H4 (cell line): ENCODE data around the gene SETD1B. TPM values are rescaled to one million over a fixed set of nuclear protein-coding genes. Genes with fewer than 3 reads are reported as not detected.
"Not testable (repeated sequence)": the region's sequence is repeated elsewhere in the genome, so short reads cannot be mapped to it uniquely, and the experiment has no call there.

ENCODE experiments used
- DNase-seq: peaks from one replicate; pipeline ENCODE4 v3.0.0-alpha.2; 2015; ENCODE audit warnings: low spot score
- total RNA-seq: library from RNA; depleted of rRNA; stranded (reverse); fragments of >200 nt; shearing (Covaris generic); gene quantifications from 2 replicates; pipeline ENCODE4 v1.2.3, GENCODE V29; 2014

Gene SETD1B
- total RNA-seq, 1 experiment from 2014 or later, result 2.1 TPM

GRCh38 chr12:121825041-121825523 is 21.3 kb downstream of the SETD1B start:
- no peak for DNase-seq

GRCh38 chr12:121826318-121827150 is 22.7 kb downstream of the SETD1B start:
- DNase-seq, result no peak

DNA sequence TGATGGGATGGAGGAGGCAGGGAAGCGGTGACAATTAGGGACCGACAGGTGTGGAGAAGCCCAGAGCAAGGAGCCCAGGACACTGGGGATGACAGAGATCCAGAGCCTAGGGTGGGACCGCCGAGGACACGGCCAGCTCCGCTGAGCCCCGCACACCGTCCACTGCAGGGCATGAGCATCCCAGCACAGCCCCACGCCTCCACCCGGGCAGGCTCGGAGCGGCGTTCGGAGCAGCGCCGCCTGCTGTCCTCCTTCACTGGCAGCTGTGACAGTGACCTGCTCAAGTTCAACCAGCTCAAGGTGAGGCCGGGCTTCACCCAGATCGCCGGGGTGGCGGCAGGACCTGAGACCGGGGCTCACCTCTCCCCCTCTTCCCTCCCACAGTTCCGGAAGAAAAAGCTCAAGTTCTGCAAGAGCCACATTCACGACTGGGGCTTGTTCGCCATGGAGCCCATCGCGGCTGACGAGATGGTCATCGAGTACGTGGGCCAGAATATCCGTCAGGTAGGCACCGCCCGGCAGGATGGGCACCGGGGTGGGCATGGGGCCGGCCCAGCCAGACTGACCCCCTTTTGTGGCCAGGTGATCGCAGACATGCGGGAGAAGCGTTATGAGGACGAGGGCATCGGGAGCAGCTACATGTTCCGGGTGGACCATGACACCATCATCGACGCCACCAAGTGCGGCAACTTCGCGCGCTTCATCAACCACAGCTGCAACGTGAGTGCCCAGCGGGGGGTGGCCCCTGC is 23.7 kb downstream of the SETD1B start:
- no peak for DNase-seq

DNA sequence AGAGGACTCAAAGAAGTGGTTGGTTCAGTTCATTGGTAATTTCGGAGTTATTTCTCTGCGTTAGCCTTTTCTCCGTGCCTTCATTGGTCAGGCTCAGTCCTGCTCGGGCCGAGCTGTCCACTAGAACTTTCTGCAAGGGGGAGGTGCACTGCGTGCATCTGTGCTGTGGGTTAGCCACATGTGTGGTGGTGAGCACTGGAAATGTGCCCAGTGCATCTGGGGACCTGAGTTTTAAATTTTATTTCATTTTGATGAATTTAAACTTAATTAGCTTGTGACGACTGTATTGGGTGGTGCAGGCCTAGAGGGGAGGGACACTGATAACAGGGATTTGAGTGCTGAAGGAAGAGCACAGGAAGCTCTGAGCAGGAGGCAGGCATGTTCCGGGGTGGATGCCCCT is 24.5 kb downstream of the SETD1B start:
- DNase-seq, result no peak

DNA sequence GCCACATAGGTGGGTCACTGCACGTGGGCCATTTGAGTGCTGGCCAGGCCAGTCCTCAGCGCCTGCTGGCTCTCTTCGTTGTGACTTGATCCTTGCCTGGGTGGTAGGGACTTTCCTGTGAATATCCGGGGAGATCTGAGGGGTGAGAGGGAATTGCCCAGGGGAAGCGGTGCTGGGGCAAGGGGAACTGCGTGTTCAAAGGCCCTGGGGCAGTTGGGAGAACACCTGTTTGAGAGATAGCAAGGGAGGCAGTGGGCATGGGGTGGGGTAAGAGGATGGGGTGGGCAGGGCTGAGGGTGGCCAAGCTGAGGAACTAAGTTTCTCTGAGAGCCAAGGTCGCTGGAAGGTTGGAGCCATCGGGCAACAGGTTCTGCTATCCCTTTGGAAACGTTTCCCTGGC is 25.0 kb downstream of the SETD1B start:
- DNase-seq, result no peak

GRCh38 chr12:121829250-121829918 is 25.6 kb downstream of the SETD1B start:
- no peak for DNase-seq

DNA sequence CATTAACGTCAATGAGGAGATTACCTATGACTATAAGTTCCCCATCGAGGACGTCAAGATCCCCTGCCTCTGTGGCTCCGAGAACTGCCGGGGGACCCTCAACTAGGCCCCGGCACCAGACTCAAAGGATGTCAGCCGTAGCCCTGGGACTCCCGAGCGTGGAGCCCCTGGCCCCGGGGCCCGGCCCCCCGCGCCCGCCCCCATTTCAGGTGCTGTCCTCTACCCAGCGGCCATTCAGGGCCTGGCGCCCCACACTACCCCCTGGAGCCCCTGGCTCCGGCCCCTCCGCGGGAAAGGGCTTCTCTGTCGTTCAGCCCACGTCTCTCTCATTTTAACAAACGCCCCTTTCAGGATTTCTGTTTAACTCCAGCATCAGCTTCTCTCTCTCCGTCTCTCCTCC is 26.3 kb downstream of the SETD1B start:
- no peak for DNase-seq

- no peak for DNase-seq
These were observed 26.9 kb downstream of the SETD1B start for GRCh38 chr12:121830588-121831265.

DNA sequence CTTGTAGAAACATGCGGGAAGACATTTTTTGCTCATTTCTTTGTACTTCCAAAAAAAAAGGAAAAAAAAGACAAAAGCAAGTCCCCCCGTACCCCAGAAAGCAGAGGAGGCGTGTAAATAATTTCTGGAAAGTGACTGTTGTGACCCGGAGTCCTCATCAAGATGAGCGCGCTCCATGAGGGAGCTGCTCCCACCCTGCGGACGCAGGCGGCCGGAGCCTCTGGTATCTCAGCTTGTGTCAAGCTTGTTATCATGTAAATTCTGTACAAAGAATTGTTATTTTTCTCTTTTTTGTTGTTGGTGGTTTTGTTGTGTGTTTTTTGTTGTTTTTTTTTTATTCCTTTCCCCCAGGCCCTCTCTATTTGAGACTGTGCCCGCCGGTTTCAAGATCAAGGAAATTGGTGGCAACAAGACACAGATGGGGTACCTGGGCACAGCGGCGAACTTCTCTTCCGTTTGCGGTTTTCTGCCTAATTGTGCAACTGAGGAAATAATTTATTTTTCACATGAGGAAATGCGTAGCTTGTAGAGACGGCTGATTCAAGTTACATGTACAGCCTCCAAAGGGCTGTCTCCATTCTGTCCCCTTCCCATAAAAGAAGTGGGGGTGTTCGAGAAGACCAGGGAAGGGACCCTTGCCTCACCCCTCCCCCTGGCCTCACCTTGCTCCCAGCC is 27.9 kb downstream of the SETD1B start:
- DNase-seq, result no peak

- no peak for DNase-seq
These were observed 33.9 kb downstream of the SETD1B start for GRCh38 chr12:121837680-121838079.

GRCh38 chr12:121838126-121838525 is 34.3 kb downstream of the SETD1B start:
- DNase-seq, result no peak

- peak; percentile 94 for DNase-seq
These were observed 35.5 kb downstream of the SETD1B start for GRCh38 chr12:121839106-121839992.

- no peak for DNase-seq
These were observed 36.4 kb downstream of the SETD1B start for GRCh38 chr12:121839993-121840761.

- DNase-seq, result no peak
These were observed 39.6 kb downstream of the SETD1B start for GRCh38 chr12:121843236-121843982.

DNA sequence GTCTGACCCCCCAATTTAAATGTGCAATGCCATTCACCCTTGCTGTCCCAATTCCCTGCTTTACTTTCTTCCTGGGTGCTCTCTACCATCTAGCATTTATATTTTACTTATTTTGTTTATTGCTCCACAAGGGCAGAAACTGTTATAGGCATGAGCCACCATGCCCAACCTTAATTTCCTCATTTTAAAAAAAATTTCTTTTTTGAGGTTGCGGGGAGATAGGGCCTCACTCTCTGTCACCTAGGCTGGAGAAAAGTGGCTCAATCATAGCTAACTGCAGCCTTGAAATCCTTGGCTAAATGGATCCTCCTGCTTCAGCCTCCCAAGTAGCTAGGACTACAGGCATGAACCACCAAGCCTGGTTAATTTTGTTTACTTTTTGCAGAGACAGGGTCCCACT is 41.9 kb downstream of the SETD1B start:
- DNase-seq, result no peak

DNA sequence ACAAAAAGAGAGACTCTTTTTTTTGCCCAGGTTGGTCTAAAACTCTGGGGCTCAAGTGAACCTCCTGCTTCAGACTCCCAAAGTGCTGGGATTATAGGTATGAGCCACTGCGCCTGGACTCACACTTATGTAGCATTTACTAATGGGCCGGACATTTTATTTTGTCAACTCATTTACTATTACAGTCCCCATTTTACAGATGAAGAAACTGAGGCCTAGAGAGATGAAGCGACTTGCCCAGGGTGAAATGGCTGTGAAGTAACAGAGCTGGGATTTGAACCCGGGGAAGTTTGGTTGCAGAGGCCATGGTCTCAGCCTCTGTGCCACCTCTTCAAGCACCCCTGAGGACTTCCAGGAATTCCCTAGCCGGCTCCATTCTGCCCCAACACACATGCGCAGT is 45.4 kb downstream of the SETD1B start:
- no peak for DNase-seq

DNA sequence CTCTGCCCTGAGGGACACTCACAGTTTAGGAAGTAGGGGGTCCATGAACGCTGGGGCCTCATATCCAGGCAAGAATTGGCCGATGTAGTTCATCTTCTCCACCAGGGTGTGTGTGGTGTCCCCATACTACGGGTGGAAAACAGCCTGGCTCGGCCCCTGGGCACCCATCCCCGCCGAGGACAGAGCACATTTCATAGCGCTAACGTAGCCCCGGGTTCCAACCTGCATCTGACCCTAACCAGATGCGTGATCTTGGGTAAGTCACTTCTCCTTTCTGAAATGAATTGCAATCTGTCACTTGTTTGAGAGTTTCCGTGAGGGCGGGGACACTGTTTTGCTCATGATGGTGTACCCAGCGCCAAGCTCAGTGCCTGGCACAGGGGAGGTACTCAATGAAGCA is 45.9 kb downstream of the SETD1B start:
- no peak for DNase-seq

DNA sequence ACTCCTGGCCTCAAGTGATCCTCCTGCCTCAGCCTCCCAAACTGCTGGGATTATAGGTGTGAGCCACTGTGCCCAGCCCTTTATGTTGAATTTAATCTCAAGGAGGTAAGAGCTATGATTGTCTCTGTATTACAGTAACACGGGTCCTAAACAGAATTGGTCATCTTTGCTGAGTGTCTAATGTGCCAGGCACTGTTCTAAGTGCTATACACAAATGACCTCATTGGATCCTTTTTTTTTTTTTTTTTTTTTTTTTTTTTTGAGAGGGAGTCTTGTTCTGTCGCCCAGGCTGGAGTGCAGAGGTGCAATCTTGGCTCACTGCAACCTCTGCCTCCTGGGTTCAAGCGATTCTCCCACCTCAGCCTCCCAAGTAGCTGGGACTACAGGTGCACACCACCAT is 48.6 kb downstream of the SETD1B start:
- DNase-seq, result not testable (repeated sequence)
